ENCODE results near the gene GAGE12J.
A peak's percentile ranks its signal among the peaks of the same experiment; 100 is the strongest.
"Not testable (repeated sequence)": the region's sequence is repeated elsewhere in the genome, so short reads cannot be mapped to it uniquely, and the experiment has no call there.

GAGE12J gene

DNA sequence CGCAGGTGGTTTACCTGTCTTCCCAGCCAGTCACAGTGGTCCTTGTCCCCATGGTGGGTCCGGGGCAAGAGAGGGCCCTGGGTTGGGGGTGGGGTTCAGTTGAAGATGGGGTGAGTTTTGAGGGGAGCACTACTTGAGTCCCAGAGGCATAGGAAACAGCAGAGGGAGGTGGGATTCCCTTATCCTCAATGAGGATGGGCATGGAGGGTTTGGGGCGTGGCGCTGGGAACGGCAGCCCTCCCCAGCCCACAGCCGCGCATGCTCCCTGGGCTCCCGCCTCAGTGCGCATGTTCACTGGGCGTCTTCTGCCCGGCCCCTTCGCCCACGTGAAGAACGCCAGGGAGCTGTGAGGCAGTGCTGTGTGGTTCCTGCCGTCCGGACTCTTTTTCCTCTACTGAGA, at the start of gene GAGE12J:
Gene GAGE12J, plus strand, starts transcription at position 301 of the 400 bp plus-strand sequence. CDS start 1,157 bp downstream, outside the sequence.
- DNase-seq; H3K27me3 Mint-ChIP-seq (ENCODE audit: low read depth, poor library complexity); H3K4me3 Mint-ChIP-seq; H3K9me3 Mint-ChIP-seq; H3K36me3 Mint-ChIP-seq (ENCODE audit: low read depth); H3K4me1 Mint-ChIP-seq; H3K27ac Mint-ChIP-seq: not testable (repeated sequence)

DNA sequence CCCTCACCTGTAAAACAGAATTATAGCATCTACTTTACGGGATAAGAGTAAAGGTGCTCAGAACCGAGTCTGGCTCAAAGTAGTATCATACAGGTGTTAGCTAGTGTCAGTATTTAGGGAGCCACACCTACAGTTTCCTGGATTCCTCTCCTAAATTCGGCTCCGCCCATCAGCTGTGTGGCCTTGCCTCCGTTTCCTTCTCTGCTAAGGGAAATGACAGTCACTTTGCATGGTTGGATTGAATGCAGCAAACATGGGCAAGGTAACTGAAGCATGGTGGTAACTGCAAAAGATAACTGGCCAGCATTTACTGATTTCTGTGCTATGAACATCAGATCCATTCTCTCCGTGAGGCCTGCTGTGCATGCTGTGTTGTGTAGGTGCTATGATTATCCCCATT, 49.4 kb upstream of the GAGE12J start:
- Mint-ChIP-seq H3K27me3 (ENCODE audit: low read depth, poor library complexity) (peaks cover 3% of the 10 kb centered on the region), H3K4me1 (peaks cover 54% of the 10 kb centered on the region), H3K36me3 (ENCODE audit: low read depth) (peaks cover 20% of the 10 kb centered on the region), H3K4me3 (peak overlapping the region; percentile 58), H3K9me3 (peaks cover 52% of the 10 kb centered on the region), H3K27ac (no peak overlapping the region)
- no peak for DNase-seq
- TF ChIP-seq, protein P1, sequence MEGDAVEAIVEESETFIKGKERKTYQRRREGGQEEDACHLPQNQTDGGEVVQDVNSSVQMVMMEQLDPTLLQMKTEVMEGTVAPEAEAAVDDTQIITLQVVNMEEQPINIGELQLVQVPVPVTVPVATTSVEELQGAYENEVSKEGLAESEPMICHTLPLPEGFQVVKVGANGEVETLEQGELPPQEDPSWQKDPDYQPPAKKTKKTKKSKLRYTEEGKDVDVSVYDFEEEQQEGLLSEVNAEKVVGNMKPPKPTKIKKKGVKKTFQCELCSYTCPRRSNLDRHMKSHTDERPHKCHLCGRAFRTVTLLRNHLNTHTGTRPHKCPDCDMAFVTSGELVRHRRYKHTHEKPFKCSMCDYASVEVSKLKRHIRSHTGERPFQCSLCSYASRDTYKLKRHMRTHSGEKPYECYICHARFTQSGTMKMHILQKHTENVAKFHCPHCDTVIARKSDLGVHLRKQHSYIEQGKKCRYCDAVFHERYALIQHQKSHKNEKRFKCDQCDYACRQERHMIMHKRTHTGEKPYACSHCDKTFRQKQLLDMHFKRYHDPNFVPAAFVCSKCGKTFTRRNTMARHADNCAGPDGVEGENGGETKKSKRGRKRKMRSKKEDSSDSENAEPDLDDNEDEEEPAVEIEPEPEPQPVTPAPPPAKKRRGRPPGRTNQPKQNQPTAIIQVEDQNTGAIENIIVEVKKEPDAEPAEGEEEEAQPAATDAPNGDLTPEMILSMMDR (IDR thresholded peaks at IDR 0.05) = no peak

DNA sequence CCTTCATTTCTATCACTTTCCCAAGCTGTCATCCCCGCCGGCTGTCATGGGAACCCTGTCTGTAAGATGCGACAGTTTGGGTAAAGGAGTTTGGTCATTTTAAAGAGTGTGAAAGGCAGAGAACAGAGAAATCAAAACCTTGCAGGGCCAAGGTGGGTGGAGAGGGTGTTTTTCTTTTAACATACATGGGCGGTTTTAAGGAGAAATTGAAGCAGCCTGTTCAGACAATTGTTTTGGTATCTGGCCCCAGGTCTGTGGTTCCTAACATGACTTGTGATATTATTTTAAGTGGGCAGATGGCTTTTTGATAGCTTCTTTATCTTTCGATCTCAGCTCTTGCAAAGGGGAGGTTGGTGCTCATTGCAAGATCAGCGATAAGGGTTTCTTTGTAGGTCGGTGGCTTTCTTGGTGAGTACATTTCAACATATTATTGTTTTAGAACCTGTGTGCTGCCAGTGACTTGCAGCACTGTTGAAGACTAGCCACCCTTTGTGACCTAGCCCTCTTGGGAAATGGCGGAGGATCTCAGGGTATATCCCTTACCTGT, 48.6 kb upstream of the GAGE12J start:
- H3K9me3 Mint-ChIP-seq = peaks cover 52% of the 10 kb centered on the region
- peaks cover 20% of the 10 kb centered on the region for H3K36me3 Mint-ChIP-seq (ENCODE audit: low read depth)
- DNase-seq = no peak
- TF ChIP-seq, protein P1 (IDR thresholded peaks at IDR 0.05) = no peak
- H3K27me3 Mint-ChIP-seq (ENCODE audit: low read depth, poor library complexity) = peaks cover 3% of the 10 kb centered on the region
- no peak overlapping the region for H3K27ac Mint-ChIP-seq
- peaks cover 54% of the 10 kb centered on the region for H3K4me1 Mint-ChIP-seq
- peak overlapping the region; percentile 11 for H3K4me3 Mint-ChIP-seq

DNA sequence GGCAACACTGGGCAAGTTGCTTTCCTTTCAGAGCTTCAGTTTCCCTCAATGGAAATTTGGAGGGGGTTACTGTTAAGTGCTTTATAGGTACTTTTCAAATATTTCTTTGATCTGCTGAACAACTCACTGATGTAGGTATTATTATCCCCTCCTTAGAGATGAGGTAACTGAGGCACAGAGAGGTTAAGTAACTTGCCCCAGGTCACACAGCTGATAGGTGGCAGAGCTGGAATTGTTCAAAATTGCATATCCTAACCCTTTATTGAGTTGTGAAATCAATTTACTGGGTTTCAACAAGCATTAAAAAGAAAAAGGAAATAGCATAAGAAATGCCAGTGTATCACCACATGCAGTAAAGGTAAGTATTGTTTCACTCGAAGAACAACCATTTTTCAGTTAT, 45.6 kb upstream of the GAGE12J start:
- Mint-ChIP-seq H3K36me3 (ENCODE audit: low read depth) (peaks cover 19% of the 10 kb centered on the region), H3K4me3 (no peak overlapping the region), H3K27me3 (ENCODE audit: low read depth, poor library complexity) (peaks cover 3% of the 10 kb centered on the region), H3K9me3 (peaks cover 58% of the 10 kb centered on the region), H3K4me1 (peaks cover 42% of the 10 kb centered on the region), H3K27ac (no peak overlapping the region)
- no peak for DNase-seq
- TF ChIP-seq, protein P1 (IDR thresholded peaks at IDR 0.05) = no peak

DNA sequence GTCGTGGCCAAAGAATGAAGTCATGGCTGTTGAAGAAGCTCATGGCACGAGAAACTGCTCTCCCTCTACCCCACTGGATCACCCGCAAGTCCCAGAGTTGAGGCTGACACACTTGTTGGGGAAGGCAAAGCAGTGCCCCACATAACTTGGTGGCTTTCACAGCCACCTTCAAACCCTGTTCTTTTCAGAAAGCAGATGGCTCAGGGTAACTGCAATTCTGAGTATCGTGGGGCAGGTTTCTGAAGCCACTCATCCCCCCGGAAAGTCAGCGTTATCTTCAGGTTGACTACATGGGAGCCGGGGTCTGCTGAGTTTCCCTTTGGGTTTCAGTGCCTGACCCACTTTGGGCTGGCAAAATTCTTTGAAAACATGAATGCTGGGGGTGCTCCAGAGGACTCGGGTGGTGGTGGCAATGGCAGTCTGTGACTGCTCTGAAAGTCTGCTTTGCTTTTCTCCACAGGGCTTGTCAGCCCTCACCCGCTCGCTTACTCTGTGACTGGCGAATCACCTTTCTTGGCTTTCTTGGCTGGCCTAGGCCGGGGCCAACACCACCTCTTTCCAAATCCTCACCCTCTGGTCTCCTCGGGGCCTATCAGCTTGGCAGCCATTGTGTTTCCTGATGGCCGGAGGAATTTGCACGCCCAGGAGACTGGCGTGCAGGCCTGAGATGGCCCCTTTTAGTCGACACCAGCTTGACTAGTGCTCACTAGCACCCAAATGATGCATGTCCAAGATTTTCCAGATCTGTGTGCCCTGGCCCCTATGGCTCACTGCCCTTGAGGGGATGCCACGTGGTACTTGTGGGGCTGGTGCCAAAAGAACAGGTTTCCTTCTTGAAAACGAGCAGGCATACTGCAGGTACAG, 44.9 kb upstream of the GAGE12J start:
- no peak overlapping the region for H3K4me3 Mint-ChIP-seq
- H3K36me3 Mint-ChIP-seq (ENCODE audit: low read depth) = peaks cover 18% of the 10 kb centered on the region
- peak overlapping the region; percentile 51 for H3K27ac Mint-ChIP-seq
- H3K27me3 Mint-ChIP-seq (ENCODE audit: low read depth, poor library complexity) = peaks cover 3% of the 10 kb centered on the region
- TF ChIP-seq, protein P1 (IDR thresholded peaks at IDR 0.05) = no peak
- H3K9me3 Mint-ChIP-seq = peaks cover 55% of the 10 kb centered on the region
- DNase-seq = no peak
- H3K4me1 Mint-ChIP-seq = peaks cover 35% of the 10 kb centered on the region

GRCh38 chrX:49277535-49277830, 44.4 kb upstream of the GAGE12J start:
- Mint-ChIP-seq H3K27me3 (ENCODE audit: low read depth, poor library complexity) (peaks cover 3% of the 10 kb centered on the region), H3K9me3 (peaks cover 60% of the 10 kb centered on the region), H3K36me3 (ENCODE audit: low read depth) (peaks cover 19% of the 10 kb centered on the region), H3K4me3 (no peak overlapping the region), H3K27ac (peak overlapping the region; percentile 71), H3K4me1 (peaks cover 38% of the 10 kb centered on the region)
- DNase-seq = no peak
- TF ChIP-seq, protein P1 (IDR thresholded peaks at IDR 0.05) = no peak

Measured in nephron progenitor cell (in vitro differentiated cells).